Raji (cell line): ENCODE data around the gene GALNS.

Experiments
- POLR2A ChIP-seq: IDR thresholded peaks from 2 replicates; pipeline ENCODE4 v1.6.1; 2011; ENCODE audit warnings: low read depth, low read length, control low read depth; ENCODE audit not compliant: insufficient read depth

Gene GALNS, protein sequence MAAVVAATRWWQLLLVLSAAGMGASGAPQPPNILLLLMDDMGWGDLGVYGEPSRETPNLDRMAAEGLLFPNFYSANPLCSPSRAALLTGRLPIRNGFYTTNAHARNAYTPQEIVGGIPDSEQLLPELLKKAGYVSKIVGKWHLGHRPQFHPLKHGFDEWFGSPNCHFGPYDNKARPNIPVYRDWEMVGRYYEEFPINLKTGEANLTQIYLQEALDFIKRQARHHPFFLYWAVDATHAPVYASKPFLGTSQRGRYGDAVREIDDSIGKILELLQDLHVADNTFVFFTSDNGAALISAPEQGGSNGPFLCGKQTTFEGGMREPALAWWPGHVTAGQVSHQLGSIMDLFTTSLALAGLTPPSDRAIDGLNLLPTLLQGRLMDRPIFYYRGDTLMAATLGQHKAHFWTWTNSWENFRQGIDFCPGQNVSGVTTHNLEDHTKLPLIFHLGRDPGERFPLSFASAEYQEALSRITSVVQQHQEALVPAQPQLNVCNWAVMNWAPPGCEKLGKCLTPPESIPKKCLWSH

DNA sequence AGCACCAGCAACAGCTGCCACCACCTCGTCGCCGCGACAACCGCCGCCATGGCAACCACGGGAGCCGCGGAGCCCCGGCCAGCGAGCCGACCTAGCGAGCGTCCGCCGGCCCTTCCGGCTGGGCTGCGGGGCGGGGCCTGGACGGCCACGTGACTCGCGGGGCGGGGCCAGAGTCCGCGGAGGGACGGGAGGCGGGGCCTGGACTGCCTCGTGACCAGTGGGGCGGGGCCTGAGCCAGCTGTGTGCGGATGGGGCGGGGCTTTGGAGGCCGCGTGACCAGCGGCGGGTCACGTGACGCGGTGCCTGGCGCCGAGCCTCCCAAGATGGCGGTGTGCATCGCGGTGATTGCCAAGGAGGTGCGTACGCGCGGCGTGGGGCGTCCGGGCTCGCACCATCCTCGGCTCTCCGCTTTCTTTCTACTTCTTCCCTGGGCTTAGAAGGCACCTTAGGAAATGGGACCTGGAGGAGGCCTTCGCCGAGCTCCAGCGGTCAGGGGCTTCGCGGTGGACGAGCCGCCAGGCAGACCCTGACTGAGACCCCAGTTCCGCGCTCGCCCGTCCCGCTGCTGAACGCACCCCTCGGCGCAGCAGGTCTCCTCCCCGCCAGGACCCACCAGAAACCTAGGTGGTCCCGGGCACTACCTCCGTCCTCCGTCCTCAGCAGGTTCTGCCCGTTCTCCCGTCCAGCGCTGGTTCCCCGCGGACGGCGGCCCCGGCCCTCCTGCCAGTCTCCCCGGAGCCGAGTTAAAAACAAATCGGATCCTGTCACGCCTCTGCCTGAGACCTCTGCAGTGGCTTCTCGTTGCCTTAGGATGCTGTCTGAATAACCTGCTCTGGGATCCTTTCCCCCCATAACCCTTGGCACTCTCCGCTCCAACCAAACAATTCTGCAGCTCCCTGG lies at the start of gene GALNS, which contains the start of gene TRAPPC2L:
Gene GALNS, minus strand, starts transcription at position 120 of the 900 bp plus-strand sequence. Its CDS starts 70 bp downstream, at position 50.
Gene TRAPPC2L, plus strand, starts transcription at position 300 of the 900 bp plus-strand sequence. Its CDS starts 24 bp downstream, at position 324.
- TF ChIP-seq POLR2A: peak; percentile 97

DNA sequence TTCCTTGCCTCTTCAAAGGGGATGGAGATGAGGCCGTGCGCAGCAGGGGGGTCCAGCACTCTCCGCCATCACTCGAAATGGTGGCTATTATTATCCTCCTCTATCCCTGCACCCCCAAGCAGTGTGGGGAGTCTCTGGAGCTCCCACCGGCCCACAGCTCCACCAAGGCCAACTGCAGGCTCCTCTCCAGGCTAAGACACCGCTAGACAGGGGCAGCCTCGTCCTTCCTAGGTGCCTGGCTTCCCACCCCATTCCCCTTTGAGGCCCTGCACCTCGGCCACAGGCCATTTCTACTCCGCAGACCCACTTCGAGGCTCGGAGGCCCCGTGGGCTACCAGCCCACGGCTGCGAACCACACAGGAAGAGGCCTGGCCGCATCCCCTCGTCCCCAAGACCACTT lies 49.3 kb upstream of the GALNS start:
- TF ChIP-seq POLR2A: no peak

DNA sequence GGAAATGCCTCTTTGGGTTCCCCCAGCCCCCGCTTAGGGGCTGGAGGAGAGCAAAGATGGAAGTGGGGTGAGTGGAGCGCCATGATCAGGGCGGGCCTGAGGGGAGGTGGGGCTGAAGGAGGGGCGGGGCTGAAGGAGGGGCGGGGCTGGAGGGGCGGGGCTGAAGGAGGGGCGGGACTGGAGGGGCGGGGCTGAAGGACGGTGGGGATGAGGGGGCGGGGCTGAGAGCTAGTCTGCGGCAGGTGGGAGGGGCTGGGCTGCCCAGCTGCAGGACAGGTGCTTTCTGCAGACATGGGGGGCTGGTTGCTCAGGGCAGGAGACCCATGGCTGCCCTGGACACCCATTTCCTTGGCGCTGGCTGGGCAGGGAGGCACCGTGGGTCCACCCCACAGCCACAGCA lies 48.8 kb upstream of the GALNS start:
- no peak for TF ChIP-seq POLR2A

DNA sequence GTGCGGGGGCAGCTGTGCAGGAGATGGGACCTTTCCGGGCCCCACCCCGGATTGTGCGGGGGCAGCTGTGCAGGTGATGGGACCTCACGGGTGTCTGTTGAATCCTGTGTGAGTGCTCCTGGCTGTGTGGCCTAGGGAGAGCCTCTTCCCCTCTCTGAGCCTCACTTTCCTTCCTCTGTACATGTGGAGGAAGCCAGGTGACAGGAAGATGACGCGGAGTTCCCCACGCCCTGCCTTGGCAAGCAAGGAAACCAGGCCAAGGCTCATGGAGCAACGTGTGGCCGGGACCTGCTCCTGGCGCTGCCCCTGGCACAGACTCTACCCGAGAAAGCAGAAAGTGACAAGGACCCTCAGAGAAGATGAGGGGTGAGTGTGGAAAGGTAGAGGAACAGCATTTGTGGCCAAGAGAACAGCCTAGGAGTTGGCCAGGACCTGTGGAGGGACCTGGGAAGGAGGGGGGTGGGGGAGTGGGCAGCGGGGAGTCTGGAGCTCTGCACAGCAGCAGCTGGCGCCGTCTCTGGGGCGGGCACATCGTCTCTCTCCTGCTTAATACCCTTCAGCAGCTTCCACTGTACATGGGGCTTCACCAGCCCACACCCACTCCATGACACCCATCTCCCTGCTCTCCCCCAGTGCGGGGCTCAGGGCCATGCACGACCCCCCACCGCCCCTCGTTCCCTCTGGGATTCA lies 48.1 kb upstream of the GALNS start:
- no peak for TF ChIP-seq POLR2A

DNA sequence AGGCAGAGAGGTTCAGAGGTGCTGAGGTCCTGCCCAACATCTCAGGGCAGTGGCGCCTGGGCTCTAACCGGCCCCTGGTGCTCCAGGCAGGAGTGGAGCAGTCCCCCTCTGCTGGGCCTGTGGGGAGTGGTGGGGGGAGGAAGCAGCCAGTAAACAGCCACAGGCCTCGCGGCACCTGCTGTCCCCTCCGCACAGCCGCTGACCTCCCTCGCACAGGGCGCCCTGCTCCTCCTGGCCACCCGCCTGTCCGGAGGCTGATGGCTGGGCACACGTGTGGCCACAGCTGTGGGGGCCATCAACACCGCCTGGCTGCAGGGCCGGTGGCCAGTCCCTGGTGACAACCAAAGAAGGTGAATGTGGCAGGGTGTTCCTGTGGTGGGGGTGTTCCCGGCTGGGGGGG lies 46.5 kb upstream of the GALNS start:
- no peak for TF ChIP-seq POLR2A

DNA sequence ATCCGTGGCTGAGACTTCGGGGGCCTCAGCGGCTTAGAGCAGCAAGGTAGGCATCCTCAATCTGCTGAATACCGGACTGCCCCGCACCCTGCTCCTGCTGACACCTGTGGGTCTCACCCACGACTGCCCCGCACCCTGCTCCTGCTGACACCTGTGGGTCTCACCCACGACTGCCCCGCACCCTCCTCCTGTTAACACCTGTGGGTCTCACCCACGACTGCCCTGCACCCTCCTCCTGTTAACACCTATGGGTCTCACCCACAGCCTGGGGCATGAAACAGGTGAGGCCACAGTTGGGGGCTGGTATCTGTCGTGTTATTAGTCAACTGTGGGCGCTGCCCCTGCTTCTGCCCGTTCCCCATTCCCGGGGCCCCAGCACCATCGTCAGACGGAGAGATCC lies 46.0 kb upstream of the GALNS start:
- no peak for TF ChIP-seq POLR2A

DNA sequence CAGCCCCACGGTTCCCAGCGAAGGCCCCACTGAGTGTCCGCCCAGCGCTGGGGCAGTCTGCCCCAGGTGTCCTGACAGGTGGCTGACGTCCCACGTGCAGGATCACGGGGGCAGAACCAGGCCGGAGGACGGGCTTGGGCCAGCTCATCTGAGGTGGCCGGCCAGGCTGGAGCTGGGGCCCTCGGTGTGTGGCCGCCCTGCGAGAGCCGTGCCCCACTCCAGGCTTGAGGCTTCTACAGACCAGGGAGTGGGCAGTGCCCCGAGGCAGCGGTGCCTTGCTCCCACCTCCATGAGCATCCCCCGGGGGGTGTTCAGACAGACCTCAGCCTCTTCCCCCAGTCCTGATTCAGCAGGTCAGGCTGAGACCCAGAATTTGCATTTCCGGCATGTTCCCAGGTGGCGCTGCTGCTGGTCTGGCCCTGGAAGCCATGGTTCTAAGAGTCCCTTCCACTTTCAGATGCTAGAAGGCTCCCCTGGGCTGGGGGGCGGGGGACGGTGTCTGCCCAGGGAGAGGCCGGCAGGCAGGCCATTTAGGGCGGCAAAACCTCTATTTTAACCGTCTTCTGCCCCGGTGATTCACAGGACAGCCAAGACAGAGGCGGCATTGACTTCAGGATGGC lies 45.1 kb upstream of the GALNS start:
- TF ChIP-seq POLR2A: no peak

DNA sequence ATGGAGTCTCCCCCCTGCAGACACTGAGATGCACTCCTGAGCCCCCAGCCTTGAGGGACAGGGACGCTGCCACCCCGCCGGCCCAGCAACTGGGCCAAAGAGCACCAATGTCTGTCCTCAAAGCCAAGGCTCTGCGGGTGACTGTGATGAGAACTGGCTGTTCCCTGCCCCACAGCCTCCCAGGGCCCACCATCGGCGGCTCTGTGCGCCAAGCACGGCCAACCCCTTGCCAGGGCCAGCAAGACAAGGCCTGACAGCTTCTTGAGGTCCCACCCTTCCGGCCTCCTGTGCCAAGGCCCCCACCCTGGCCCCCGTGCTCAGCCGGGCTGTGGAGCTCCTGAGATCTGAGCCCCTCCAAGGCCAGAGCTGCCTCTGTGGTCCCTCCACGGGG lies 43.9 kb upstream of the GALNS start:
- TF ChIP-seq POLR2A: no peak

DNA sequence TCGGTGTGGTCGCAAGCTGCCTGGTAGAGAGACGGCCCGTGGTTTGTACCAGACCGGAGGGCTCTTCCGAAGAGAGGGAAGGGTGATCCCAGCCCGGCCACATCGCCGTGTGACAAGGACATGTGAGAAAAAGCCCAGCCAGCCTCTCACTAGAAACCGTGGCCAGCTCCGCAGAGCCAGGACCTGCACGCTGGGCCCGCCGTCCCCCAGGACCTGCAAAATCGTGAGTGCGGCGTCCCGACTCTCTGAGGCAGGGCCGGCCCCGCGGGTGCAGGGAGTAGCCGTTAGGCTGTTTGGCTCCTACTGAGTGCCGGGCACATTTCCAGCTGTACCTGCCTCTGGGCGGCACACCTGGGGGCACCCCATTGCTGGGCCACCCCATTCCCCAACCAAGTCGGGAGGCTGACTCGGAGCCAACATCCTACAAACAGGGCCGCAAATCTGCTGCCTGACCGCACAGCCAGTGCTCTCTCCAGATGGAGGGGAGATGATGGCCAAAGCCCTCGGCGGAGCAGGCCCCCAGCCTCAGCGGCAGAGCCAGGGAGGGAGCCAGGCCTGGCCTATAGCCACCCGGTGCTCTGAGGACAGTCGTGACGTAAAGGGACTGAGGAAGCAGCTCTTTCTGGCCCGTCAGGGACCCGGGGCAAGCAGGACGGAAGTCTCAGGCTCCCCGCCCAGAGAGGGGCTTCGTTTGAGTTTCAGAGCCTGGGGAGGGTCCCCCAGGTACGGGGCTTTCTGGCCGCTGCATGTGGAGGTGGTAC lies 43.3 kb upstream of the GALNS start:
- no peak for TF ChIP-seq POLR2A

DNA sequence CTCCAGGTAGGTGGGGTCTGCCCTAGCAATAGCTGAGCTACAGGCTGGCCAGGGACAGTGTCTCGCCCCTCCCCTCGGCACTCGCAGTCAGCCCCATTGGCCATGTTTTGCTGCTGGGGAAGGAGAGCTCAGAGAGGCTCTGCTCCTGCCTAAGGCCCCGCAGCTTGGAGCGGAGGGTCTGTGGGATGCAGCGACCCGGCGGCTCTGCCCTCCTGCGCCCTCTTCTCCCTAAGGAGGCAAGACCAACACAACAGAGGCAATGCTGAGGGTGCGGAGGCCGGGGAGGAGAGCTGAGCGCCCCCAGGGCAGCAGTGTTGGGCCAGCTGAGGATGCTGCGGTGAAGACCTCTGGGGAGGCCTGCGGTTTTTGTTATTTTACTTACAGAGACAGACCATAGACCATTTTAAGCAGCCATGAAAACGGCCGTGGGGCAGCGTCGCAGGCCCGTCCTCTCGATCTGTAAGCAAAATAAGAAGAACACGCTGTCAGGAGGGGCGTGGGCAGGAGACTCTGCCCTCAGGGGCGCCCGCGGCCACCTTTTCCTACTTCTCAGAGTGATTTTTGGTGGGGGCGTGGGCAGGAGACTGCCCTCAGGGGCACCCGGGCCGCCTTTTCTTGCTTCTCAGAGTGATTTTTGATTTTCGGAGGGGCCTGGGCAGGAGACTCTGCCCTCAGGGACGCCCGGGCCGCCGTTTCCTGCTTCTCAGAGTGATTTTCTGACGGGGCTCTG lies 41.1 kb upstream of the GALNS start:
- TF ChIP-seq POLR2A: no peak

DNA sequence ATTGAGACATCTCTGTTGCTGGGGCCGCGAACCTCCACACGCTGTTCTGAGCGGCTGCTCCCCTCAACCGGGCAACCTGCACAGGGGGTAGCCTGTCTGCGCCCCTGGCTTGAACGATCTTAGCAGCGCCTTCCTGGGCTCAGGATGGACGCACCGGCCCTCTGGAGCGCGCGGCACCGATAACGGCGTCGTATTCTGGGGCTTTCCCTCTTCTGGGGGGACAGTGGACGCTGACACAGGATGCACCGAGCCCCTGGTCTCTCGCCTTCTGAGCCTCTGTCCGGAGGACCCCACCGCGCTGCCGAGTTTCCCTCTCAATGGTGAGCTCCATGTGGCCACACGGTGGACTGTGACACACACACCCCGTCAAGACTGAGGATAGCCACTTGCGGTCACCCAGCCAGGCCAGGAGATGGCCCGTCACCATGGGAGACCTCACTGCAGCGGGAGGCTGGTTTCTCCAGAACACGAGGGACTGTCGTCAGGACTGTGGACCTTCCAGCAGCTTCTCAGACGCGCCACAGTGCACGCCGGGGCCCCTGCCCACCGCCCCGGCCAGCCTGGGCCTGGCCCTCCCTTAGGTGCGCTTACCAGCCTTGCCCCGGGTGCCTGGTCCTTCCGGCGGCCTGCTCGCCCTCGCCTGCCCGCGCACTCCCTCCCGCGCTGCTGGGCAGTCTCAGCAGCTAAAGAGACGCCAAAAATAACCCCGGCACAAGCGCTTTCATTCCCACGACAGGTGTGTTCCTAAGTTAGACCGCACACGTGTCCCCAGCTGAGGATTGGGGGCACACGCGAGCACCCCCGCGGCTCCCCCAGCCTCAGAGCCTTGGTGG lies 39.7 kb upstream of the GALNS start:
- TF ChIP-seq POLR2A: no peak

DNA sequence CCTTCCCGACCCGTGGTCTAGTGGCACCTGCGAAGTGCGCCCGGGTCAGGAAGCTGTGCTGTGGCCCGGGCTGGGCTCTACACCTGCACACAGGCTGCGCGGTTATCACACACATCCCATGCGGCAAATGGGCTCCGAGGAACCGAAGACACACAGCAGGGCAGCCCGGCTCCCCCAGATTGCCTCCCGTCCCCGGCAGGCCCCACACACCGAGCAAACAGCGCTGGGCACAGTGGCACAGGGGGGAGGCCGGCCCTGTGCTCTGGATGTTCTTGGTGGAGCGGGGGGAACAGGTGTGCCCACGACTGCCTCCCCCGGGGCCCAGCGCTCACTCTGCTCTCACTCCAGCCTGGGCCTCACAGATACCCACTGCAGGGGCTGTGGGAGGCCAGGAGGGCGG lies 38.6 kb upstream of the GALNS start:
- no peak for TF ChIP-seq POLR2A
